ENCODE results near the gene CYTH3. TPM values are rescaled to one million over a fixed set of nuclear protein-coding genes. Genes with fewer than 3 reads are reported as not detected.

Gene CYTH3
- total and polyA plus RNA-seq, 2 experiments from 2014 or later, result 20.2 to 32.4 TPM

- no peak overlapping the region for H3K4me3 ChIP-seq
- H3K36me3 ChIP-seq, result no peaks in the 10 kb centered on the region
- no peak overlapping the region for H3K27ac ChIP-seq
- no peaks in the 10 kb centered on the region for H3K9me3 ChIP-seq (ENCODE audit: low read depth)
- H3K4me1 ChIP-seq (ENCODE audit: low read depth), result no peaks in the 10 kb centered on the region
- no peak for TF ChIP-seq CTCF (IDR thresholded peaks at IDR 0.05; ENCODE audit: low read depth, low read length)
- no peaks in the 10 kb centered on the region for H3K27me3 ChIP-seq
- no peak for DNase-seq (ENCODE audit: low read depth in 1 of 2, low spot score in 1 of 2)
These were observed 13.2 kb downstream of the CYTH3 start for GRCh38 chr7:6259257-6259656.

GRCh38 chr7:6258440-6259182, 13.8 kb downstream of the CYTH3 start:
- H3K27me3 ChIP-seq, result no peaks in the 10 kb centered on the region
- no peak overlapping the region for H3K27ac ChIP-seq
- H3K36me3 ChIP-seq, result no peaks in the 10 kb centered on the region
- no peaks in the 10 kb centered on the region for H3K9me3 ChIP-seq (ENCODE audit: low read depth)
- peak in 1 of 2 donors; percentile 93 for DNase-seq (ENCODE audit: low read depth in 1 of 2, low spot score in 1 of 2)
- no peaks in the 10 kb centered on the region for H3K4me1 ChIP-seq (ENCODE audit: low read depth)
- H3K4me3 ChIP-seq, result no peak overlapping the region
- TF ChIP-seq CTCF (IDR thresholded peaks at IDR 0.05; ENCODE audit: low read depth, low read length), result no peak

GRCh38 chr7:6257675-6258074, 14.7 kb downstream of the CYTH3 start:
- no peaks in the 10 kb centered on the region for H3K36me3 ChIP-seq
- TF ChIP-seq CTCF (IDR thresholded peaks at IDR 0.05; ENCODE audit: low read depth, low read length), result no peak
- H3K27ac ChIP-seq, result no peak overlapping the region
- H3K9me3 ChIP-seq (ENCODE audit: low read depth), result no peaks in the 10 kb centered on the region
- H3K27me3 ChIP-seq, result no peaks in the 10 kb centered on the region
- no peak for DNase-seq (ENCODE audit: low read depth in 1 of 2, low spot score in 1 of 2)
- peaks cover 7% of the 10 kb centered on the region for H3K4me1 ChIP-seq (ENCODE audit: low read depth)
- H3K4me3 ChIP-seq, result no peak overlapping the region

GRCh38 chr7:6256677-6257535, 15.5 kb downstream of the CYTH3 start:
- no peaks in the 10 kb centered on the region for H3K9me3 ChIP-seq (ENCODE audit: low read depth)
- no peaks in the 10 kb centered on the region for H3K36me3 ChIP-seq
- no peak for TF ChIP-seq CTCF (IDR thresholded peaks at IDR 0.05; ENCODE audit: low read depth, low read length)
- H3K27me3 ChIP-seq, result no peaks in the 10 kb centered on the region
- H3K27ac ChIP-seq, result no peak overlapping the region
- DNase-seq (ENCODE audit: low read depth in 1 of 2, low spot score in 1 of 2), result peak in 1 of 2 donors; percentile 60
- peaks cover 13% of the 10 kb centered on the region for H3K4me1 ChIP-seq (ENCODE audit: low read depth)
- H3K4me3 ChIP-seq, result no peak overlapping the region

GRCh38 chr7:6256109-6256483, 16.3 kb downstream of the CYTH3 start:
- peak; percentile 31 for TF ChIP-seq CTCF (IDR thresholded peaks at IDR 0.05; ENCODE audit: low read depth, low read length)
- H3K36me3 ChIP-seq, result no peaks in the 10 kb centered on the region
- H3K4me1 ChIP-seq (ENCODE audit: low read depth), result peaks cover 21% of the 10 kb centered on the region
- no peak overlapping the region for H3K4me3 ChIP-seq
- H3K27ac ChIP-seq, result no peak overlapping the region
- peak; percentile 24 to 46 for DNase-seq (ENCODE audit: low read depth in 1 of 2, low spot score in 1 of 2)
- no peaks in the 10 kb centered on the region for H3K27me3 ChIP-seq
- no peaks in the 10 kb centered on the region for H3K9me3 ChIP-seq (ENCODE audit: low read depth)
